ENCODE measurements around the gene DSTYK. TPM values are rescaled to one million over a fixed set of nuclear protein-coding genes. Genes with fewer than 3 reads are reported as not detected.

Gene DSTYK
- total RNA-seq, 4 donors from 2014 or later: 15.3 to 21.3 (median 17.7) TPM

- peak; percentile 78 to 97 for DNase-seq (ENCODE audit: low spot score in 2 of 2)
- WGBS, 2 donors: 0 to 1% methylated on average over 20 to 44 of the region's 44 CpGs
- peak within 1 kb of the TSS; percentile 46 for H3K4me3 ChIP-seq (ENCODE audit: low read depth, poor library complexity, severe bottlenecking)
- intact Hi-C loops (cut with DNase I; ENCODE audit: low total_unique reads): no loop called here
- TF ChIP-seq POLR2A (IDR thresholded peaks at IDR 0.05): no peak
- TF ChIP-seq CTCF (IDR thresholded peaks at IDR 0.05): no peak
Measured at GRCh38 chr1:205227584-205228013, 16.1 kb upstream of the DSTYK start, which contains the start of gene TMCC2. Gene TMCC2 (plus strand): TSS chr1:205227946. CDS start chr1:205228565, 619 bp downstream.

DNA sequence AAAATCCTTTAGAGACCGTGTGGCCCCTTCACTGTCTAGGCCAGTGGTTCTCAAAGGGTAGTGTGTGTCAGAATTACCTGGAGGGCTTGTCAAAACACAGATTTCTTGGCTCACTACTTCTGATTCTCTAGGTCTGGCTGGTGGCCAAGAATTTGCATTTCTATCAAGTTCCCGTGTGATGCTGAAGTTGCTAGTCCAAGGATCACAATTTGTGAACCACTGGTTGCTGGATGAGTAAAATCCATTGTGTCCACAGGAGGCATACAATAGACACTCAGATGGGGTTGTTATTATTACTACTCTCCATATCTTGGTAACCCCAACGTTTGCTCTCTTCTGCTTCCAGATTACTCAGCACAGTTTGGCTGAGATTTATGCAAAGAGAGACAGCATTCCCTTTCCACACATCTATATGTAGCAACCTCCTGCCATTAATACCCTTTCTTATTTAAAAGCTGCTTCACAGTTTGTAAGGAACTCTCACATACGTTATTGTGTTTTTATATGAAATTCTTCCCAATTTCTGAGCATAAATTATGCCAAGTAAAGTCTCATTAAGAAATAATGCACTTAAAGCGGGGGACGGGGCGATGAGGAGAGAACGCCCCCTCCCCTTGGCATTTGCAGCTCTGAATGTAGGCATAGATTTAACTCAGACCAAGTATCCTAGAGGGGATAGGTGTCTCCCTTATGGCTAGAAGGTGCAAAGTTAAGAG is 15.5 kb upstream of the DSTYK start:
- TF ChIP-seq CTCF (IDR thresholded peaks at IDR 0.05) (no peak), POLR2A (IDR thresholded peaks at IDR 0.05) (no peak)
- WGBS, 2 donors: 9 to 14% methylated on average over 8 of the region's 8 CpGs

DNA sequence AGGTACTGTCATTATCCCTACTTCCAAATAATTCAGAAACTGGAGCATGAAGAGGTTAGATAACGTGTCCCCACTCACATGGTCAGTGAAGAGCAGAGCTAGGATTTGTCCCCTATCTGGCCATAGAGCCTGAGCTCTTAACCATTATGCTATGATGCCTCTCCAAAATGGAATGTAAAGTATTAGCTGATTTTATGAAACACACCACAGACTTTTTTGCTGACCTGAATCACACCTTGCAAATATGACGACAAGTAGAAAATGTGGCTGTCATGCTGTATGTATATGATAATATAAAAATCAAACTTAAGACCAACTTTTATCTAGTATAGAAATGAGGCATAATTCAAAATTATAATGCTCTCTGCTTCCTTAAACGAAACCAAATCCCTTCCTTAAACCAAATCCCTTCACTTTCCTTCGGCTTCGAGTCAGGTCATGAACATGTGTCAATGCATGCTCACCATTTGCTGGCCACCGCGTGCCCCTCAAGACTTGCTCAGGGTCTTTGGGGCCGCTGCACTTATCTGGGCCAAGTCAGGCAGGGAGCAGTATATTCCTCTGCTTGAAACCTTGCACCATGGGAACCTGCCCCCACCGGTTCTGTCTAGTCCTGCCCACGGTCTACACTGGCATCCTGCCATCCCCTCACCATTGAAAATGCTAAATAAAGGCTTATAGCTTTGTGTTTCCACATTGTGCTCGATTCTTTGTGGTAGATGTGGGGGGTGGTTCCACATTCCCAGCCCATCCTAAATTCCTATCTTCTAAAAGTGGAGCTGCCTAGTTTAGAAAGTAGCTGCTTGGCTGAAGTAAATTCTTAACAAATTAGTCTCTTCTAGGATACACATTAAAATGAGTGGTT is 14.6 kb upstream of the DSTYK start:
- TF ChIP-seq POLR2A (IDR thresholded peaks at IDR 0.05) (no peak), CTCF (IDR thresholded peaks at IDR 0.05) (no peak)
- H3K4me3 ChIP-seq (ENCODE audit: low read depth, poor library complexity, severe bottlenecking): no peak overlapping the region
- DNase-seq (ENCODE audit: low spot score in 2 of 2): peak in 1 of 2 donors; percentile 85
- intact Hi-C loops (cut with DNase I; ENCODE audit: low total_unique reads): no loop called here
- WGBS, 2 donors: 53 to 55% methylated on average over 11 of the region's 11 CpGs

More for the DNA sequence above, 15.5 kb upstream of the DSTYK start:
- H3K4me3 ChIP-seq (ENCODE audit: low read depth, poor library complexity, severe bottlenecking): peak overlapping the region; percentile 46
- DNase-seq (ENCODE audit: low spot score in 2 of 2): peak in 1 of 2 donors; percentile 54
- intact Hi-C loops (cut with DNase I; ENCODE audit: low total_unique reads): no loop called here

- DNase-seq (ENCODE audit: low spot score in 2 of 2): no peak
- no peak for TF ChIP-seq CTCF (IDR thresholded peaks at IDR 0.05)
- no peak for TF ChIP-seq POLR2A (IDR thresholded peaks at IDR 0.05)
- H3K4me3 ChIP-seq (ENCODE audit: low read depth, poor library complexity, severe bottlenecking): no peak overlapping the region
- intact Hi-C loops (cut with DNase I; ENCODE audit: low total_unique reads): no loop called here
Measured at GRCh38 chr1:205224736-205225135, 13.2 kb upstream of the DSTYK start.

GRCh38 chr1:205220421-205220820 is 8.9 kb upstream of the DSTYK start:
- intact Hi-C loops (cut with DNase I; ENCODE audit: low total_unique reads): no loop called here
- no peak for DNase-seq (ENCODE audit: low spot score in 2 of 2)
- 70 to 76% methylated on average over 2 of the region's 2 CpGs for WGBS, 2 donors
- H3K4me3 ChIP-seq (ENCODE audit: low read depth, poor library complexity, severe bottlenecking): no peak overlapping the region
- TF ChIP-seq CTCF (IDR thresholded peaks at IDR 0.05): no peak
- TF ChIP-seq POLR2A (IDR thresholded peaks at IDR 0.05): no peak
